GM19240 (cell line): ENCODE data around the gene CBX6.

Source experiments
- DNase-seq: peaks from one replicate; pipeline ENCODE4 v3.0.0; 2011; ENCODE audit warnings: low spot score; ENCODE audit not compliant: insufficient read length

The CBX6 gene

DNA sequence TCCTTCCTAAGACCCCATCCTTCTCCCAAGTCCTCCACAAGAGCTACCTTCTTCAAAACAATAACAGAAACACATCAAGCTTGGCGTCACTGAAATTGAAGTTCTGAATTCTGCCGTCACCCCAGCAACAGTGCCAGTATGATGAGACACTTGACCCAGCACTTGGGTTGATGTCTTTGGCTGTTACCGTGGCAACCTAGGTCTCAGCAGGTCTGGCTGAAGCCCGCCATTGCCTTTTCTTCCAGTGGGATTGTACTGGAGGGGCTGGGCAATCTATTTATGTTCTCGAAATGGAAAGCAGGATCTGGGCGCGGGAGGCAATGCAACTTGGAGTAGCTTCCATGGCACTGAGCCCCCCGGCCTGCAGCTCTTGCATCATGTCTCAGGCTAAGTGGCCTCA is 52.0 kb downstream of the CBX6 start:
- no peak for DNase-seq

DNA sequence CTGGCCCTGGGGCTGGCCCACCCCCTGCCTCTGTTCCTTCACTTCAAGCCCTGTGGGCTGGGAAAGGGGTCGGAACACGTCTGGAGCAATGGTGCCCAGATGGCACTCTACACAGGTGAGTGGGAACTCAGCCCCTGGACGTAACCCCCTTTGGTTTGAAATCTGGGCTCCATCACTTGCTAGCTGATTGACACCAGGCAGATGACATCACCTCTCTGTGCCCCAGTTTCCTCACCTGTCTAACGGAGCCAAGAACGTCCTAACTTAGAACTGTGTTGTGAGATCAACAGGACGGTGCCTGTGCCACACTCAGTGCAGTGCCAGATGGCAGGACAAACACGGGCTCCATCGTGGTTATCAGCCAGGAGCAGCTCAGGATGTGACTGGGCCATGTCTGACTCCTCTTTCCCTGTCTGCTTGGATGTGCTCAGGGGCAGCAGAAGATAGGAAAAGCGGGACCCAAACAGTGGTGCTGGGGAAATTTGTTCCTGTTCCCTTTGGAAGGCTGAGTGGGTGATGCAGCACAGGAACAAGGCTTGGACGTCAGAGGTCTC is 52.6 kb downstream of the CBX6 start:
- DNase-seq, result no peak

- DNase-seq, result no peak
Observed at GRCh38 chr22:38817196-38817595, 54.8 kb downstream of the CBX6 start.

- DNase-seq, result no peak
Observed at GRCh38 chr22:38815842-38816241, 56.2 kb downstream of the CBX6 start.
